HUDEP-2 (cell line): ENCODE measurements around the gene STOM.

Source experiments
- DNase-seq, 76 experiments: peaks; one replicate each; lab custom pipeline; 2025; ENCODE audit not compliant: unreplicated experiment in 76 of 76; lab: John Stamatoyannopoulos, UW

STOM gene

DNA sequence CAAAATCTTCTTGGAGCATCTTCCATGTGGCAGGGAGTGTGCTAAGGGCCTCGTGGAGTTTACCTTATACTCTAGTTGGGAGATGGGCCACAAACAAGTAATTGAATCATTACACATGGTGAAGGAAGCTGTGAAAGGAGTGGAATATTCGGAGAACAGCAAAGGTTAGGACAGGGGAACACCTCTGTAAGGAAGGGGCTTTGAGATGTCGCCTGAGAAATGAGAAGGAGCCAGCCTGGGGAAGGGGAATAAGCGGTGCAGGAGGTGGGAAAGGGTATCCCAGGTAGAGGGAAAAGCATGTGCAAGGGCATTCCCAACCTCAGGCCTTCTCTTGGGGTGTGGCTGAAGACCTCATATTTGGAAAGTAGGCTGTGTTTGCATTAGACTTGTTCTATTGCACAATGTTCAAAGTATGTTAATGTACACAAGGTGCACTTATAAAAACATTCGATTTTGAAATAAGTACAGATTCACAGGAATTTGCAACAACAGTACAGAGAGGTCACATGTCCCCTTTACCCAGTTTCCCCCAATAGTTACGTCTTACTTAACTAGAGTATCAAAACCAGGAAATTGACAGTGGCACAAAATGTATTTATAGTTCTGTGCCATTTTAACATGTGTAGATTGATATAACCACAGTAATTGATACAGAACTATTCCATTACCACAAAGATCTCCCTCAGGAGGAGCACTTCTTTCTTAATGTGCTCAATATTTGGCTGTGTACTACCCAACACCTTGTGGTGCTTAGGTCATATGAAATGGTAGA is 2.4 kb upstream of the STOM start:
- DNase-seq = no peak

DNA sequence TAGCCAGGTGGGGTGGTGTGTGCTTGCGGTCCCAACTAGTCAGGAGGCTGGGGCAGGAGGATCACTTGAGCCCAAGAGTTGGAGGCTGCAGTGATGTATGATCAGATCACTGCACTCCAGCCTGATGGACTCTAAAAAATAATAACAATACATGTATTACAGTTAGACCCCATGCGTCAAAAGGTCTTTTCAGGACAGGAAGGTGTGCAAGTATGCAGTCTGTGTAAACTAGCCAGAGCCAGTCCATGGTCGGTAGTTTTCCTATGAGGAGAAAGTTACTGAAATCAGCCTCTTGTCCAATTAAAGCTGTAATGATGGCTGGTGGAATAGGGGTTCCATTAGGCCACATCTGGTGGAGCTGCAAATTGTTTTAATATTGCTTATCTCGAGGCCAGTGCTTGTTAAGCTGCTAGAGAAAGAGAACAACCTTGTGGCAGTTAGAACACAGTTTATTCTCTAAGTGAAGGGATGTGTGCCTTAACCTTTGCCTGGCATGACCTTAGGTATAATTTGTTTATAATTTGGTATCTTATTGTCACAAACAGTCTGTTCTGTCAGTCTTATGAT is 1.5 kb upstream of the STOM start:
- DNase-seq = peak in 3 of 76 experiments; percentile 15 to 47 (median 21)

DNA sequence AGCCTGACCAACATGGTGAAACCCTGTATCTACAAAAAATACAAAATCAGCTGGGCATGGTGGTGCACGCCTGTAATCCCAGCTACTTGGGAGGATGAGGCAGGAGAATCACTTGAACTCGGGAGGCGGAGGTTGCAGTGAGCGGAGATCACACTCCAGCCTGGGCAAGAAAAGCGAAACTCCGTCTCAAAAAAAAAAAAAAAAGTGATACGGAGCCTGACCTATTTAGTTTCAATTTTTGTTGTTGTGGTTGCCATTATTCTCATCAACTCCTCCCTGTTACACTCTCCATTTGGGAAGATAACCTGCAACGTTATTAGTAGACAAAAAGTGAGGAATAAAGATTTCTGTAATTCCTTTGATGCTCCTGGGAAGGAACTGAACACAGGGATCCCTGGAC is 1.3 kb downstream of the STOM start:
- no peak for DNase-seq

DNA sequence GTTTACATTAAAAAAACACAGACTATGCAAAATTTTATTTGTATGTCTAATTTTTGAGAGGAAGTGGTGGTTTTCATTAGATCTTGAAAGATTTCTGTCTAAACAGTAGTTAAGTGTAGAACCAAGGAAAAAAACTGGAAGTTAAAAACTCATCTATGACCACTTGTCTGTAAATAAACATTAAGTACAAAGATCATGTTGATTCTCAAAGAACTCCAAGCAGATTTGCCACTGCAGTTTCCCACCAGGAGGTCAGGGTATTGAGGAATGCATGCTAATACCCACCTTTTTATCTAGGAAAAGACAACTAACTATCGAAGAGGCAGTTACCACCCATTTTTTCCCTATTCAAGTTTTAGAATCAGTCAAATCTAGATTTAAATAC is 1.9 kb downstream of the STOM start:
- DNase-seq = no peak

DNA sequence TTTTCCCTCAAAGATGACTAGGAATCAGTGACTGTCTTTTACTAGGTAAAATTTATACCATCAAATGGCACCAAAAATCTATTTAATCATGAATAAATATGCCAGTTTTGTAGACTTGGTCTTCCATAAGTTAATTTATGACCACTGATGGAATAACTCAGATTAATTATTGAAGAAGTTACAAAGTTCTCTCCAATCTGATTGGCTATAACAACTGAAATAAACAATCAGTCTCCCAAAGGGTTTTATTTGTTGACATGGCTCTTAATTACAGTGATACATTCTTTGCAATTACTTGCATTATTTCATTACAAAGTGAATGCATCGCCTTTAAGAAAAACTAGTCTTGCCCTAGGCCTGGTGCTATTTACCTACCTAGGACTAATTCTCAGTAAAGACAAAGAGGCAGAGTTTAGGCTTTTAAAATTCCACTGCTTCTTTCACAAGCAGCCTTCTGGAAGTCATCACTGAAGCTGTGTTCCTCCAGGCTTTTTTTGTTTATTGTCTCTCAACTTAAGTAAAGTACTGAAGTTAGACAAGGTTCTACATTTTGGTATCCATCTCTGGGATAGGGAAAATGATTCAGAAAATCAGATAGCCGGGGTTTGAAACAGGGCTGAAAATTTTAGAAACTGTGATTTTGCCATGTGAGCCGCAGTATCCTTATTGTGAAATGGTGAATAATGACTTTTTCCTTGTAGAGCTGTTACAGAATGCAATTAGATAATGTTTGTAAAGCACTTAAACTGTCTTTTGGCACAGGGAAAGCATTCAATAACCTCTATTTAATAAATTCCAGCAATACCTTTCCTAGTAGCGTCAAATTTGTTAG is 2.5 kb downstream of the STOM start:
- no peak for DNase-seq

DNA sequence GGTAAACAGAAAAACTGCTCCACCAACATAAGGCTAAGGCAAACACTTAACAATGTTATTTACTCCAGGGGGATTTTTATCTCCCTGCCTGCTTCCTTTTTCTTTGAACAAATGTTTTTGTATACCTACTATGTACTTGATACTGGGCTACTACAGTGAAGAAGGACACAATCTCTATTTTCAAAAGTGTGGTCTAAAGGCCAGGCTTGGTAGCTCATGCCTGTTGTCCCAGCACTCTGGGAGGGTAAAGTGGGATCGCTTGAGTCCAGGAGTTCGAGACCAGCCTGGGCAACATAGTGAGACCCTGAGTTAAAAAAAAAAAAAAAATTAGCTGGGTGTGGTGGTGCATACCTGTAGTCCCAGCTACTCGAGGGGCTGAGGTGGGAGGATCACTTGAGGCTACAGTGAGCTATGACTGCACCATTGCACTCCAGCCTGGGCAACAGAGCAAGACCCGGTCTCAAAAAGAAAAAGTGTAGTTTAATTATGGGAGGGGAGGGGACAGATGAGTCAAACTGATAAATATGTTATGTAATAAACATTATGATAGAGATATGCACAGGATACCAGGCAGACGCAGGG is 3.3 kb downstream of the STOM start:
- DNase-seq = no peak

DNA sequence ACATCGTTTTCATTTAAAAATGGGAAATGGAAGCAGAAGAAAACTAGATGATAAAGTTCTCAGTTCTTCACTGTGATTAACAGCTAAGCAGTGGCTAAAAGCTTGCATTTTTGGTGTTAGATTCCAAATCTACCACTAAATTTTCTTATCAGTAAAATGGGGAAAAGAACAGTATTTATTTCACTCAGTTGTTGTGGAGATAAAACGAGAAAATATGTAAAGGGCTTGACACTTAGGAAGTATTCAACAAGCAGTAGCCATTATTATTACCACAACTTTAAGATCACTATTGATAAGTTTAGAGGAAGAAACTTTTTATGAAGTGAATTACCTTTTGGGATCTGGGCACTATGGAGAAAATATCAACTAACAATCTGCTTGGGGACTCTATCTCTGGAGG is 4.5 kb downstream of the STOM start:
- peak in 1 of 76 experiments; percentile 12 for DNase-seq

DNA sequence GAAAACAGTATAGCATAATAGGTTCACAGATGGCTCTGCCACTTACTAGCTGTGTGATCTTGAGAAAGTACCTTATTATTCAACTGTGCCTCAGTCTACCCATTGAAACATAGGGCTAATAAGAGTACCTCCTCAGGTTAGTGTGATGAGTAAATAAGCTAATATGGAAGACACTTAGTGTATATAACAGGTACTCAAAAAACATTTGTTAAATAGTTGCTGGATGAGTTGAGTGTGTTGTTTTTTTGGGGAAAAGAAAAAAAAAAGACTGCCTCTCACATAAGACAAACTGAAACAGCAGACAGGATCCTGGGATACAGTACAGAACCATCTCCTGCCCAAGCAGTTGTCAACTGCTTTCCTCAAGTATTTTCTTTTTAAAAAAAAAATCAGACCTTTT is 5.2 kb downstream of the STOM start:
- no peak for DNase-seq

DNA sequence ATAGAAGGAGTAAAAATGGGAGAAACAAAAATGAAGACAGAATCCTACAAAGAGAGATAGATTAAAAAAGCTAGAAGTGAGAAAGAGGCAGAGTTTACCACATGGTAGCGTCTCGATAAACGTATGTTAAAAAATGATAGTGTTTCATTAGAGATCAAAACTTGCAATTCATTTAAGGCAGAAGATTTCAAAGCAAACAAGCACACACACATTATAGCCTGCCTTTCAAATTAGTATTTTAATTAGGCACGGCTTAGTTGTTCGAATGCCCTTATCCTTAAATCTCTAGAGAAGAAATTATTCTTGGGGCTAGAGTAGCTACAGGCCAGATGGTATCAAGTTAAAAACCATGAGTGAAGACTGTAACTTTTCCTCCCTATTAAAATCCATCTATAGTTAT is 6.0 kb downstream of the STOM start:
- DNase-seq = no peak

DNA sequence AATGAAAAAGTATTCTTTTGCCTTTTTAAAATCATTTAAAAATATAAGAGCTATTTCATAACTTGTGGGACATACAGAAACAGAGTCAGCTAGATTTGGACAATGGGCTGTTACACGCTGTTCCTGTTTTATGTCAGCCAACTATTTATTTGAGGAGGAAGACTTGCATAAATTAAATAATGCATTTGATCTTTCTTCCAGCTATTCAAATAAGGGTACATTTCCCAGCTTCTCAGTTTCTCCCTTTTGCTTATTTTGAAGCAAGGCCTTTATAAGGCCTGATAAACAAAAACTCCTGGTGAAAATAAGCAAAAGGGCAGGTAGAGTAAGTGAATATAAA is 6.5 kb downstream of the STOM start:
- no peak for DNase-seq

DNA sequence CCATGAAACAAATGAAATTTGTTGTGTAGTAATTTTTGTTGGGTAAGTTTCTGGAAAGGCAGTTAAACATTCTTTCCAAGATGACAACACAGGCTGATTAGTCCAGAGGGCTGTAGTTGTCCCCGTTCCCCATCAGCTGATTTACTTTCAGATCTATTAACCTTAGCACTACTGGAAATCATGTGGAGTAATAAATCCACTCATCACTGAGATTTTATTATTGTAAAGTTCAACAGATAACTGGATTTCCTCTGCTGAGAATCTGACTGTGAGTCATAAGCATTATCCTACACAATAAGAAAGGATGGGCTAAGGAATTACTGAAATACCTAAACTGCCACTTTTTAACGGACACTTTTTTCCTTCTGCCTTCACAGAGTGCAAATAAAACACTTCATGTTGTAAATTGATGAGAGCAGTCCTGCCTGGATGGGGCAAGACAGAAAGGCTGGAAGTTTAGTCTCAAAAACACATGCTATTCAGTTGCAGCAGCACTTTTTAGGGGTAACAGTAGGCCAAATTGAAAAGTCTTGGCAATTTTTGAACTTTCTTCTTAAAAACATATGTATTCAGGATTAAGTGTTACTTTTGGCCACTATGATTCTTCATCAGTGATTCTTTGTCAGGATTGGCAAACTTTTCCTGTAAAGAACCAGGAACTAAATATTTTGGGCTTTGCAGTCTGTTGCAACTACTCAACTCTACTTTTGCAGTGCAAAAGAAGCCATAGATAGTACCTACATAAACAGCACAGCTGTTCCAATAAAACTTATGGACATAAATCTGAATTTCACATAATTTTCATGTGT is 7.0 kb downstream of the STOM start:
- no peak for DNase-seq

DNA sequence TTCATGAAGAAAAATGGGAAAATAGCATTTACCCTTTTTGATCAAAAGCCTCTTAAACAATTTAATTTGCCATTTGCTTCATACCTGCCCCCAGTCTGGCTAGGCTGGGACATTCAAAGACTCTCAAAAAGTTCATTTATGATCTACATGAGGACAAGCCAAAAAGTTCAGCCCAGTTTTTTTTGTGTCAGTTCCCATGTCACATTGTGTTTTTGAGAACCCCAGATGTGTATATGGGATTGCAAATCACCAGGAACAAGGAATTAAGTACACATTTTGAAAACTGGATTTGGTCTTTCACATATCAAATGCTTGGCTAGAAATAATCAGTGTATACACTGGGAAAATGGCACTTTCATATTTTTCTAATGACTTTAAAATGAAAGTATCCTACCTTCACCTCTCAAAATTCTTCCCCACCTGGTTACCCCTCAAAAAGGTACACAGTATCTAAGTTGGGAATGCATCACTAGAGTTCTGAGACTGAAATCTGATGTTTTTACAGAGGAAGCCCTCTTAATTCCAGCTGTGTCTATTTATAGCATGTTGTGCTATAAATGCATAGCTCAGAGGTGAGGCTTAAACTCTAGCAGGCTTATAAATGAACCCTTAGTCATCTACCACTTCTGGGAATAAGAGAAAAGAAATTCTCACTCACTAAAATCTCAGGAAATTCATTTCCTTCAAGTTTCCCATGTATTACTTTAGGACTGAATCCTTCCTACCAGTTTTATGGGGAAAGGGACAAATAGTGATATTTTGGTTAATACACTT is 9.3 kb downstream of the STOM start:
- no peak for DNase-seq

DNA sequence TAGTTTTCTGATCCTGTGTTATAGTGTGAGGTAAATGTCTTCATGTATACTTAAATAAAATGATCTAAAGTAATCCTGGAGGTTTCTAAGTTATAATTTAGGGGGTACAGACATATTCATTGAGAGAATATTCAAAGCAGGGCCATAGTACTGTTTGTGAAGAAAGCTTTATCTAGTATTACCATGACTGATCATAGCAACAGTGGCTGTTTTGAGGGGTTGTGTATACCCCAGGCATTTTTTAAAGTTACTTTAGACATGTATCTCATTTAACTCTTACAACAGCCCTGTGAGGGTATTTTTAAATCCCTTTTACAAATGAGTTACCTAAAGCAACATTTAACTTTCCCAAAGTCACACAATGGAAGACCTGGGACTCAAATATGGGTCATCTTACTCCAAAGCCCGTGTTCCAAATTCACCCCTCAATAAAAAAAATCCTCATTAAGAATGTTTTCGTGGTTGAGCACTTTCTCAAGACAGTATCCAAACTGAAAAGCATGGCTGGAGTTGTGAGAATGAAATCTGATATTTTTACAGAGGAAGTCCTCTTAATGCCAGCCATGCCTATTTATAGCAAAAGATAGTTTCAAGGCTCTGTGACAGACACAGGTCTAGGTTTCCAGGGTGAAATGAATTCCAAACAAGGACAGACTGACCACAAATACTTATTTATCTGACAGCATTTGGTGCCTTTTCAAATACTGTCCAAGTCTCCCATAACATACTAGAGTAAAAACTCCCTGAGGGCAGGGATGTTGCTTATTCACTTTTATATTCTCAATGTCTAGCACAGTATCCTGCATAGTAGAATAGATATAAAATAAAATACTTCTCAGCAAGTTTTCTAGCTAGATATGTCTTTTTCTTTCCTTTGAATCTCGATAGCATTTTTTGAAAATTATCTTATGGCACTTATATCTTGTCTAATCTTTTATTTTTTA is 10.4 kb downstream of the STOM start:
- DNase-seq = no peak

DNA sequence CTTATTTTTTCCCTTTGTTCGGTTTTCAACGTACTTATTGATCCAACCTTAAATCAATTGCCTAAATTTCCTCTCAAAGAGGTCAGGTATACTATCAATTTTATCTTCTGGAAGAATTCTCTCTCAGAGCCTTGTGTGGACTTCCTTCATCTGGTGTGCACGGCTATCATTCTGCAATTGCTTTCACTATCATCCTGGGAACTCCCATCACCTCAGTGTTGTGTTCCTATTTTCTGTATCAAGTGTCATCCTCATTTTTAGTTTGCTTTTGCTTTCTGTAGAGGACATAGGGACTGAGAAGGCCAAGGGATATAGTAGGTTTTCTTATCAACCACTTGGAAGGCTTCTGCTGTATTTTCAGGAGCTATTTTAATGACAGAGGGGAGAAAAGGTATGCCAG is 11.3 kb downstream of the STOM start:
- no peak for DNase-seq

DNA sequence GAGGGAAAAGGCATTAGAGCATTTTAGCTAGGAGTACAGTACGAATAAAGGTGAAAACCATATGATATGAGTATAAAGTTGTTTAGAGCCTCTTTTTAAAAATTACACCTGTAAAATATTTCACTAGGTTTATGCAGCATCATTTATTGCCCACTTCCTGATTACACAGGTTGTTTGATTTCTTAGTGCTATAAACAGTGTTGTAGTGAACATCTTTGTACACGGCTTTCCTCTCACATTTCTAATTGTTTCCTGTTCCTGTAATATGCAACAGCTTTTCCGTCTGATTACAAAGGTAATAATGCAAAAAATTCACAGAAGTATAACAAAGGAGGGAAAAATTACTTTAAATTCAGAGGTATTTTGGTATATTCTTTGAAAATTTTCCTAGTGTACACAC is 13.0 kb downstream of the STOM start:
- no peak for DNase-seq

DNA sequence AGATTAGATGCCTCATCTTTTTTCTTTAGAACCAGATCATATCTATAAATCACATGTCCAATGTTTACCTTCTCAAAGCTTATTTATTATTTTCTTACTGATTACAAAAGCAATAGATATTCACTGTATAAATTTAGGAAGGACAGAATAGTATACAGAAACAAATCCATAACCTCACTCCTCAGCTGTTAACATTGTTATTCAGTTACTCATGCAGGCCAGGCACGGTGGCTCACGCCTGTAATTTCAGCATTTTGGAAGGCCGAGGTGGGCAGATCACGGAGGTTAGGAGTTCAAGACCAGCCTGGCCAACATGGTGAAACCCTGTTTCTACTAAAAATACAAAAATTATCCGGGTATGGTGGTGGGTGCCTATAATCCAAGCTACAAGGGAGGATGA is 15.3 kb downstream of the STOM start:
- no peak for DNase-seq

DNA sequence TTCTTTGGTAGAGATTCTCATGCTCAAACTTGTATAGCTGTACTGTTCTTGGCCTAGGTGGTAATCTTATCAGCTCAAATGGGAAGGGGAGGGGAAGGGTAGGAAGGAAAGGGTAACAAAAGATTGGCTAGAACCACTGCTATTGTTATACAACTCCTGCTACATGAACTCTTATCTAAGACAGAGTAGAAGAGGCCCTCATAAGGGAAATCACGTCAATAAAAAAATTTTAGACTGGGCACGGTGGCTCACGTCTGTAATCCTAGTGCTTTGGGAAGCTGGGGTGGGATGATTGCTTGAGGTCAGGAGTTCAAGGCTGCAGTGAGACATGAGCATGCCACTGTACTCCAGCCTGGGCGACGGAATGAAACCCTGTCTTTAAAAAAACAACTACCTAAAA is 15.9 kb downstream of the STOM start:
- peak in 19 of 76 experiments; percentile 11 to 59 (median 30) for DNase-seq

DNA sequence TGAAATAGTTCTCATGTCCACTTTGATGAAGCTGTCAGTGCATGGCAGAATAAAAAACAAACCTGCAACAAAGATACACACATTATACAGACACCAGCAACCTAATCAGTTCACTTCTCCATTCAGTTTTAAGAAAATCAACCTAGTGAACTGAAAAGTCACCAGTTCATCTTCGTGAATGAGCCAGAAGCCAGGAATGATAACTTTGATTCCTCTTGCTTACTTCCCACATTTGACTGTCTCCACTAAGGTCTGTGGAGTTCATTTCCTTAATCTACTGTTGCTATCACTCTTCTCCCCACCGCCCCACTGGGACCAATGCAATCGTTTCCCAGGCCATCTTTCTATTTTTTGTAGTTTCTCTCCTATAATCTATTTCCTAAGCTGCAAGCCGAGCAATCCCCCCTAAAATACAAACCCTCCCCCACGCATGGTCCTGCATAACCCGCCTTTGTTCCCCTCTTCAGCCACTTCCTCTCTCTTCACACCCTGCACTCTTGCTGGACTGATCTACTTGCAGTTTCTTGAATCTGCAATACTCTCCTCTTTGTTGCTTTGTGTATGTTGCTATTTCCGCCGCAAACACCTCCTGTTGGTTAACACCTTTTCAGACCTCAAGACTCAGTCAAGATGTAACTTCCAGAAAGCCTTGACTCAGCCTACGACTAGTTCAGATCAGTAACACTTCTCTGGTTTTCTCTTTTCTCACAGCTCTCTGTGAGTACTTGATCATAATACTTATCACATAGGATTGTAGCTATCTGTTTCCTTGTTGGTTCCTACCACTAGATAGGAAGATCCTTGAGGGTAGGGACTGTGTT is 16.6 kb downstream of the STOM start:
- DNase-seq = no peak
